GM12891 (cell line): Measurements from ENCODE around the gene CCDC3.

ENCODE experiments used
- POLR2A ChIP-seq: IDR thresholded peaks from 2 replicates; pipeline ENCODE4 v1.6.1; 2011; ENCODE audit warnings: low read depth, low read length, control low read depth
- POLR2AphosphoS5 ChIP-seq: IDR thresholded peaks from 2 replicates; pipeline ENCODE4 v1.6.1; 2011; ENCODE audit warnings: low read depth, low read length, control low read depth
- POU2F2 ChIP-seq: IDR thresholded peaks from 2 replicates; pipeline ENCODE4 v1.6.1; 2011; ENCODE audit warnings: low read depth, mild to moderate bottlenecking, control low read depth, low read length, moderate library complexity

DNA sequence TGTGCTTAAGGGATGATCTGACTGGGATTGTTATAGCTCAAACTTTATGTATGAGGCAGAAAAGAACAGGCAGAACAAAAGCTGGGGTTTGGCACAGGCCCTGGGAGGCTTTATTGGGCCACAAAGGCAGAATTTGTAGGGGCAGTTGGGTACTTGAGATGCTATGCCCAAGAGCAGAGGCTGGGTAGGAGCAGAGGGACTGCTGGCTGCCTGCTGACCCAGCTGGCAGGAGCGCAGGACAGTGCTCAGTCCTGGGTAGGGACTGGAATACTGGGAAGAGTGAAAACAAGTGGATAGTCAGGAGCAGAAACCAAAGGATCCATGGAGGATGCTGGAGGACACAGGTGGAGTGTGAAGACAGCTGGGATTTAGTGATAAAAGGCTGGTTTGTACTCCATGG lies 75.7 kb downstream of the CCDC3 start:
- TF ChIP-seq POLR2AphosphoS5 = no peak
- no peak for TF ChIP-seq POLR2A
- TF ChIP-seq POU2F2 = no peak
